ENCODE data around the gene ARHGAP9.
"Not testable (repeated sequence)": the region's sequence is repeated elsewhere in the genome, so short reads cannot be mapped to it uniquely, and the experiment has no call there.

DNA sequence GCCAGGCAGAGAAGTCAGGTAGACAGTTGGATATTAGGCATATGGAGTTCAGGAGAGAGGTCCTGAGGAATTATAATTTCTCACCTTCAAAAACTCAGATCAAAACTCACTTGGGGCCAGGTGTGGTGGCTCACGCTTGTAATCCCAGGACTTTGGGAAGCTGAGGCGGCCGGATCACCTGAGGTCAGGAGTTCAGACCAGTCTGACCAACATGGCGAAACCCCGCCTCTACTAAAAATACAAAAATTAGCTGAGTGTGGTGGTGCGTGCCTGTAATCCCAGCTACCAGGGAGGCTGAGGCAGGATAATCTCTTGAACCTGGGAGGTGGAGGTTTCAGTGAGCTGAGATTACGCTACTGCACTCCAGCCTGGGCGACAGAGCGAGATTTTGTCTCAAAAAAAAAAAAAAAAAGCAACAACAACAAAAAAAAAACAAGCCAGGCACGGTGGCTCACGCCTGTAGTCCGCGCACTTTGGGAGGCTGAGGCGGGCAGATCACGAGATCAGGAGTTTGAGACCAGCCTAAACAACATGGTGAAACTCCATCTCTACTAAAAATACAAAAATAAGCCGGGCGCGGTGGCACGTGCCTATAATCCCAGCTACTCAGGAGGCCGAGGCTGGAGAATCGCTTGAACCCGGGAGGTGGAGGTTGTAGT, 22.8 kb upstream of the ARHGAP9 start:
- TF ChIP-seq, protein P1, sequence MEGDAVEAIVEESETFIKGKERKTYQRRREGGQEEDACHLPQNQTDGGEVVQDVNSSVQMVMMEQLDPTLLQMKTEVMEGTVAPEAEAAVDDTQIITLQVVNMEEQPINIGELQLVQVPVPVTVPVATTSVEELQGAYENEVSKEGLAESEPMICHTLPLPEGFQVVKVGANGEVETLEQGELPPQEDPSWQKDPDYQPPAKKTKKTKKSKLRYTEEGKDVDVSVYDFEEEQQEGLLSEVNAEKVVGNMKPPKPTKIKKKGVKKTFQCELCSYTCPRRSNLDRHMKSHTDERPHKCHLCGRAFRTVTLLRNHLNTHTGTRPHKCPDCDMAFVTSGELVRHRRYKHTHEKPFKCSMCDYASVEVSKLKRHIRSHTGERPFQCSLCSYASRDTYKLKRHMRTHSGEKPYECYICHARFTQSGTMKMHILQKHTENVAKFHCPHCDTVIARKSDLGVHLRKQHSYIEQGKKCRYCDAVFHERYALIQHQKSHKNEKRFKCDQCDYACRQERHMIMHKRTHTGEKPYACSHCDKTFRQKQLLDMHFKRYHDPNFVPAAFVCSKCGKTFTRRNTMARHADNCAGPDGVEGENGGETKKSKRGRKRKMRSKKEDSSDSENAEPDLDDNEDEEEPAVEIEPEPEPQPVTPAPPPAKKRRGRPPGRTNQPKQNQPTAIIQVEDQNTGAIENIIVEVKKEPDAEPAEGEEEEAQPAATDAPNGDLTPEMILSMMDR (IDR thresholded peaks at IDR 0.05): not testable (repeated sequence)
- not testable (repeated sequence) for TF ChIP-seq POLR2A (IDR thresholded peaks at IDR 0.05)
